ENCODE results near the gene MAB21L4. TPM values are rescaled to one million over a fixed set of nuclear protein-coding genes. Genes with fewer than 3 reads are reported as not detected.

The MAB21L4 gene
- total RNA-seq, 1 donor from 2014 or later: not detected

- intact Hi-C loops (cut with micrococcal nuclease): no loop called here
These were observed 29.9 kb upstream of the MAB21L4 start for GRCh38 chr2:240925568-240926515.

GRCh38 chr2:240925191-240925567 is 29.2 kb upstream of the MAB21L4 start:
- intact Hi-C loops (cut with micrococcal nuclease): no loop called here

DNA sequence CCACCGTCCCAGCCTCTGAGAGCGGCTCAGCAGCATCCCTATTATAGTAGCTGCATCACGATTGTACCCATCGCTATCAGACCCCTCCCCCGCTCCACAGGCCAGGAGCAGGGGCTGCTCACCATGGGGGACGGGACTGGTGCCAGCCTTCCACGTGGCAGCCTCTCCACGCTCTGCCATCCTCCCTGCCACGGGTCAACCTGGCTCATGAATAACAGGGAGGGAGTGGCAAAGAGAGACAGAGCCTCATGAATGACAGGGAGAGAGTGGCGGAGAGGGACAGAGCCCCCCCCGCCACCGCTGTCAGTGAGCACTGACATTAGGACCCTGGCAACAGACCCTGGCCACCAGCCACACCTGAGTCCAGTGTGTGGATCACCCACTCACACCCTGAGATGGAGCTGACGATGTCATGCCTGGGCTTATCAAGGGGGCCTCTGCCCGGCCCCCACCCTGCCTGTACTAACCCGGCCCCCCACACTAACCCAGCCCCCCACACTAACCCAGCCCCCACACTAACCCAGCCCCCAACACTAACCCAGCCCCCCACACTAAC is 27.1 kb upstream of the MAB21L4 start:
- intact Hi-C loops (cut with micrococcal nuclease): no loop called here

DNA sequence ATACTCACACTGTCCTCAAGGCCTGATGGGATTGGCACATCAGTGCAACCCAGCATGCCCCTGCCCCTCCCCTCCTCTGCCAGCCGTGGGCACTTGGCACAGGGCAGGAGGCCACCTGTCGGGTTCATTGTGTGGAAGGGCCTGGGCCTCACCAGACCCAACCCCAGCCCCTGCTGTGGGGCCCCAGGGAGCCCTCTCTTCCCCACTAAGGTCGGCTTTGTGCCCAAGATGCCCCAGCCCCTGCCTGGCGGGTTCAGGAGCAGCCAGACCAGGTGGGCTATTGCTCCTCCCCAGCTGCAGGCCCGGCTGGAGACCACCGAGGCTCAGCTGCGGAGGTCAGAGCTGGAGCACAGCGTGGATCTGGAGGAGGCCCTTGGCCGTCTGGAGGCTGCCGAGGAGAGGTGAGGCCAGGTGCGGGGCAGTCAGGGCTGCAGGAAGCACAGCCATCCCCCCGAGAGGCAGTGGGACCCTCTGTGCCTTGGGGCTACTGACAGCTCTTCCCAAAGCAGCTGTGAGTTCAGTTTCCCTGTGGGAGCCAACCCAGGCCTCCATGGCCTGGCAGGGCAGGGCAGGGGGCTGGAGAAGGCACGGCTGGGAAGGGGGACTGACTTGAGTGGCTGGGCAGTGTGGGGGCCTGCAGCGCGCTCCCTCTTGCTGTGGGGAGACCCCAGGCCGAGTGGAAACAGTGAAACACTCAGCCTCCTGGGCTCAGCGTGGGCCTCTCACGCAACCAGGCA is 26.5 kb upstream of the MAB21L4 start:
- intact Hi-C loops (cut with micrococcal nuclease): no loop called here

GRCh38 chr2:240921995-240922244 is 26.0 kb upstream of the MAB21L4 start:
- intact Hi-C loops (cut with micrococcal nuclease): no loop called here

GRCh38 chr2:240921311-240921994 is 25.5 kb upstream of the MAB21L4 start:
- intact Hi-C loops (cut with micrococcal nuclease): no loop called here

- intact Hi-C loops (cut with micrococcal nuclease): no loop called here
These were observed 24.9 kb upstream of the MAB21L4 start for GRCh38 chr2:240920783-240921231.

DNA sequence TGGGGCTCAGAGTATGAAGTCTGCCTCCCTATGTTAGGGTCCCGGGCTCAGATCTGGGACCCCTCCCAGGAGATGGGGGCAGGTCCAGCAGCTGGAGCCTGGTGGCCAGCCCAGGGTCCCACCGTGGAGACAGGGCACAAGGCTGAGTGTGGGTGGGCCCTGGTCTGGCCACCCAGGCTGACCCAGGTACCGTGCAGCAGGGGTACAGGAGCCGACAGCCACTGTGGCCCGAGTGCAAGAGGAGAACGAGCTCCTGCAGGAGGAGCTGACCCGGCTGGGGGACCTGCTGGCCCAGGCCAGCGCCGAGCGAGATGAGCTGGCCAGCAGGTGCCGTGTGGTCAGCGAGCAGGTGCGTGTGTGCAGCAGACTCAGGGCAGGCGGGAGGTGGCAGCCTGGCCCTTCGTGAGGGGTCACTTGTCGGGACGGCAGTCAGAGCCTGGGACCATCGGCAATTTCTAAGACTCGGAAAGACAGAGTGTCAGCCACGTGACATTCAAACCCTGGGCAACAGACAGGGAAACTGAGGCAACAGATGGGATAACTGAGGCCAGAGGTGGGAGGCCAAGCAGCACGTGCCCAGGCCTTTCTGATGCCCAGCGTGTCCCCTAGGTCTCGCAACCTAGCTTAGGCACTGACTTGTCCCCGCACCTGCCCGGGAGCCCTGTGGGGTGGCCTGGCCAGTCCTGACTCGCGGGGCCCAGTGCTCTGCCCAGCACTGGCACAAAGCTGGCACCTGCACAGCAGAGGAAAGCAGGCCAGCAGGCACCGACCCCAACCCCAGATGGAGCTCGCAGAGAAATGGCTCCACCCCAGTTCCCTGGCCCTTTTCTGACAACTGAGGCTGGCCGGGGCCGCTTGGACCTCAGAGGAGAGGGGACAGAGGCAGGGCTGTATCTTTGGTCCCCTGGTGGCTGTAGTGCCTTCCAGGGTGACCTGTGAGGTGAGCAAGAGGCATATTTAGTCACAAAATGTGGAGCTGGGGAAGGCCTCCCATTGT is 24.1 kb upstream of the MAB21L4 start:
- intact Hi-C loops (cut with micrococcal nuclease): no loop called here

GRCh38 chr2:240919161-240919781 is 23.3 kb upstream of the MAB21L4 start:
- intact Hi-C loops (cut with micrococcal nuclease): no loop called here

DNA sequence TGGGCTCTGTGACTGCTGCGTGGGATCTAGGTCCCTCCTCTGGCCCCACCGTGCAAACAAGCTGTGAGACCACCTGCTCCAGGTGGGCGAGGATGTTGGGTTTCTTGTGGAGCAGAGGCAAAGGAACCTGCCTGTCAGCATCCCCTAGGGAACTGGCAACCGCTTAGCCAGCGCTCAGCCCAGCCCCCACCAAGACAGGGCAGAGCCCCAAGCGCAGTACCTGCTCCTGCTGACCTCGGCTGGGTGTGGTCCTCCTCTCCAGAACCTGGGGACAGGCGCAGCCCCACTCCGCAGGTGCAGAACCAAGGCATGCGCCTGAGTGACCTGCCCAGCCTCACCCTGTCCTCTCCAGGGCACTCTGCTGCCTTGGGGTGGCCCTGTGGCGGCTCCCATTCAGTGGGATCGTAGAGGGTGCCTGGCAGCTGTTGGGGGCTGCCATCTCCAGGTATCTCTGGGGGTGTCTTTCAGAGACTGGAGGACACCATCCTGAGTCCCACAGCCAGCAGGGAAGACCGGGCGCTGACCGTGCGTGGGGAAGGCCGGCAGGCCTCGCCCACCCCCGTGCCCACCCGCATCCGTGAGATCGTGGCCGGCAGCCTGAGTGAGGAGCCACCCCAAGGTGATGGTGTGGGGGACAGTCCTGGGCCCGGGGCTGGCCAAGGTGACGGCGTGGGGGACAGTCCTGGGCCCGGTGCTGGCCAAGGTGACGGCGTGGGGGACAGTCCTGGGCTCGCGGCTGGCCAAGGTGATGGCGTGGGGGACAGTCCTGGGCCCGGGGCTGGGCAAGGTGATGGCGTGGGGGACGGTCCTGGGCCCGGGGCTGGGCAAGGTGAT is 22.5 kb upstream of the MAB21L4 start:
- intact Hi-C loops (cut with micrococcal nuclease): no loop called here

DNA sequence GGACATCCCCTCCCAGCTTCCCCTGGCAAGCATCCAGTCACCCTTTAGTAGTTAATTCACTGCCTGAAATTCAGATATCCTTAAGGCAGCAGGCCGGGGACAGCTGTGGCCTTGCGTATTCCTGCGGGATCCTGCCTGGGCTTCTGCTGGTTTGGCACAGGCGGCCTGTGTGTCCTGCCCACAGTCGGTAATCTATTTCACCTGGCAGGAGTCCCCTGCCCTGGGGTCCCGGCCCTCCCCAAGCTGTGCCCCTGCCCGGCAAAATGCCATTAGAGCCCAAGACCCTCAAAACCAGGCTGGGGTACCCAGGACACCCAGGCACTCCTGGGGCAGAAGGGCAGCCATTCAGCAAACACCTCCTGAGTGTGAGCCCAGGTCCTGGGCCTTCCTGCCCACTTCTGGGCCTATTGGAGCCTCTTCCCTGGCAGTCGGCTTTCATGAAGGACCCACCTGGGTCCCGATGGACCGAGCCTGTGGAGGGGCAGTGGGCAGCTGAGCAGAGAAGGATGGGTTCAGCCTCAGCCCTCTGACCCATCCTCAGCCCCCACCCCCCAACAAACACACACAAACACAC is 21.8 kb upstream of the MAB21L4 start:
- intact Hi-C loops (cut with micrococcal nuclease): no loop called here

GRCh38 chr2:240917009-240917683 is 21.2 kb upstream of the MAB21L4 start:
- intact Hi-C loops (cut with micrococcal nuclease): no loop called here

GRCh38 chr2:240916571-240917008 is 20.6 kb upstream of the MAB21L4 start:
- intact Hi-C loops (cut with micrococcal nuclease): no loop called here

GRCh38 chr2:240915526-240916341 is 19.8 kb upstream of the MAB21L4 start:
- intact Hi-C loops (cut with micrococcal nuclease): no loop called here

GRCh38 chr2:240914645-240915525 is 18.9 kb upstream of the MAB21L4 start:
- intact Hi-C loops (cut with micrococcal nuclease): loop anchor here (5.0 kb wide), 2 partner anchors 122 to 232 kb away; partner anchors contain the start of gene PASK
